Heart left ventricle (tissue), 16 donors: ENCODE measurements around the gene MAPK8IP3. TPM values are rescaled to one million over a fixed set of nuclear protein-coding genes. Genes with fewer than 3 reads are reported as not detected.
A peak's percentile ranks its signal among the peaks of the same experiment; 100 is the strongest.

Experiments used
- ATAC-seq, 4 donors: fragments of 200-7000 bp; cut with Tn5 transposase; one replicate each; pipeline ENCODE4 v1.9.1; 2020 to 2022; ENCODE audit warnings: moderate library complexity in 4 of 4, mild to moderate bottlenecking in 3 of 4, moderate number of reproducible peaks in 1 of 4
- DNase-seq, 5 donors: peaks; one replicate each; pipeline ENCODE4 v3.0.0-alpha.2; 2020
- H3K27ac ChIP-seq, 12 donors: fragments of 200-600 bp; sonication (generic) in 4 of 12; one replicate each; pipeline versions ENCODE4 v1.5.0 to v1.8.0; 2016 to 2022; ENCODE audit warnings: mild to moderate bottlenecking in 2 of 12
- H3K27me3 ChIP-seq, 9 donors: fragments of 200-600 bp; sonication (generic) in 2 of 9; one replicate each; pipeline versions ENCODE4 v1.5.1 to v1.8.0; 2016 to 2022; ENCODE audit warnings: mild to moderate bottlenecking in 3 of 9
- H3K36me3 ChIP-seq, 9 donors: fragments of 200-600 bp; sonication (generic) in 2 of 9; one replicate each; pipeline versions ENCODE4 v1.5.0 to v1.8.0; 2018 to 2022; ENCODE audit warnings: mild to moderate bottlenecking in 2 of 9
- H3K4me1 ChIP-seq, 12 donors: fragments of 200-600 bp; sonication (generic) in 4 of 12; one replicate each; pipeline versions ENCODE4 v1.5.0 to v1.8.0; 2016 to 2022; ENCODE audit warnings: mild to moderate bottlenecking in 3 of 12
- H3K4me3 ChIP-seq, 12 donors: fragments of 200-600 bp; sonication (generic) in 4 of 12; one replicate each; pipeline versions ENCODE4 v1.5.0 to v1.8.0; 2017 to 2022; ENCODE audit warnings: mild to moderate bottlenecking in 9 of 12, moderate library complexity in 4 of 12
- H3K9me3 ChIP-seq, 12 donors: fragments of 200-600 bp; sonication (generic) in 4 of 12; one replicate each; pipeline versions ENCODE4 v1.5.0 to v1.8.0; 2016 to 2022; ENCODE audit warnings: mild to moderate bottlenecking in 1 of 12
- POLR2A ChIP-seq, 2 donors: fragments of 450-650 bp; IDR thresholded peaks; one replicate each; pipeline ENCODE4 v1.6.1; 2017; ENCODE audit warnings: antibody characterized with exemption in 2 of 2, mild to moderate bottlenecking in 2 of 2, moderate library complexity in 2 of 2
- WGBS, 4 donors: extraction: QIAGEN DNeasy Blood & Tissue Kit in 2 of 4; methylation state at CpG; one replicate each; pipeline versions ENCODE4 v1.1.5 to v1.1.7; 2013 to 2018; 5-methylcytosine and 5-hydroxymethylcytosine counted together
- intact Hi-C, 10 donors: fragments of 100-400 bp; cut with DNase I; formaldehyde crosslinking; loops; one replicate each; pipeline versions ENCODE4 v1.11.1 to v1.14.2; 2022
- polyA plus RNA-seq, 2 donors: library from polyadenylated mRNA; stranded (reverse); fragments of 200-250 nt; gene quantifications; one replicate each; pipeline ENCODE4 v1.2.3, GENCODE V29; 2013
- total RNA-seq, 9 donors: library from RNA; depleted of rRNA in 2 of 9; stranded (reverse); fragments of >200 nt in 2 of 9; fragmentation: NEBNext Ultra II Directional in 3 of 9; extraction: Animal tissue kit (Norgen Biotek cat#: 25700) in 3 of 9; gene quantifications; one replicate each; pipeline versions ENCODE4 v1.1.0 to v1.2.4, GENCODE V29; 2016 to 2023
- TF ChIP-seq, protein P1 (sequence below), 12 donors: fragments of 200-600 bp; sonication (generic) in 4 of 12; IDR thresholded peaks; one replicate each; pipeline versions ENCODE4 v1.5.0 to v1.8.0; 2018 to 2022; ENCODE audit warnings: antibody characterized with exemption in 12 of 12, mild to moderate bottlenecking in 5 of 12
- donor health status: ischemic (EF 13 %, LVEDD 7.1; RV severe dilation, severe dysfunction).
- donor health status: healthy with polysubstance abuse.
- donor health status: DM: no; HTN: yes; CAD: no.
- donor health status: DM: no; HTN: no; CAD: no.
- donor health status: ischemic (EF 25% LVEDD 6.9; RV normal size, moderate dysfunction).
- donor health status: ischemic (EF 25% LVEDD 5.7; RV mildly dilated, moderate dysfunction).
- donor health status: healthy.
- donor health status: DM: yes; HTN: yes; CAD: no.
- donor health status: ischemic (EF 35%, LVEDD 5.7; RV mildly dilated, moderate dysfunction).
- donor health status: nonischemic (EF 11% LVEDD 7.7; RV severe dilation, severe dysfunction).
- donor health status: DM: yes; HTN: yes; CAD: no.
- donor health status: PGD.
- donor health status: ischemic (EF 29% LVEDD 5.4; RV normal size, mild dysfunction).
- donor health status: nonischemic (EF 23%, LVEDD 6.1; RV moderate dilation, normal function).

Gene MAPK8IP3
- total and polyA plus RNA-seq, 11 donors, result 29.5 to 71.3 (median 63.1) TPM

DNA sequence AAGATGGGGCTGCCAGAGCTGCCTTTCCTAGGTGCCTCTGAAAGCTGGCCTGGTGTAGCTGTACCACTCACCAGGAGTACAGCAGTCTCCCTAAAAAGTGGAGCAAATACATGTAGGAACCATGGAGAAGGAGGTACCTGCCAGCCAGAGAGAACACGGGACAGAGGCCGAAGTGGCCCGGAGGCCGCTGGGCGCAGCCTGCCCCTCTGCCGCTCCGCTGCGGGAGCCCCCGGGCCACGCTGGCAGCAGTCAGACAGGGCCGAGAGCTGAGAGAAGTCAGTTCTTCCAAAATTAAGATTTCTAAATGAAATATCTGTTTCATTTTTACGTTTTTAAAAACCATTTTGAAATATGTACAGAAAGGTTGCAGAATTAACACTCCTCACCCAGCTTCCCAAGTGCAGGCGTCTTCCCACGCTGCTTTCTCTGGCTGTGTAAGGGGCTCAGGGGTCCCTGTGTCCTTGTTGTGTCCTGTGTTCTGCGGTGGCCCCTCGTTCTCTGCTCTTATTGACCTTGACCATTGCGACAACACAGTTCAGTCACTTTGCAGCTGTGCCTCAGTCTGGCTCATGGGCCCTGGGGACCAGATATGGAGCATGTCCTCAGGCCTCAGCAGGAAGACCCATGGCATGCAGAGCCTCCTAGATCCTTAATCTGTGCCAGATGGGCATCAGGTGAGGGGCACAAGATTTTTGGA is 5.0 kb downstream of the MAPK8IP3 start:
- peaks cover 0 to 60% (median 46%) of the 10 kb centered on the region in 12 donors for H3K4me1 ChIP-seq
- WGBS, 4 donors, result 84 to 90% (median 88%) methylated on average over 17 of the region's 17 CpGs

GRCh38 chr16:1712791-1713261 is 6.8 kb downstream of the MAPK8IP3 start:
- no peaks in the 10 kb centered on the region for H3K9me3 ChIP-seq
- H3K4me3 ChIP-seq, result peak overlapping the region in 1 of 12 donors; percentile 5
- peak overlapping the region in 2 of 12 donors; percentile 3 to 37 for H3K27ac ChIP-seq
- H3K4me1 ChIP-seq, result peaks cover 0 to 53% (median 36%) of the 10 kb centered on the region in 12 donors
- TF ChIP-seq, protein P1, sequence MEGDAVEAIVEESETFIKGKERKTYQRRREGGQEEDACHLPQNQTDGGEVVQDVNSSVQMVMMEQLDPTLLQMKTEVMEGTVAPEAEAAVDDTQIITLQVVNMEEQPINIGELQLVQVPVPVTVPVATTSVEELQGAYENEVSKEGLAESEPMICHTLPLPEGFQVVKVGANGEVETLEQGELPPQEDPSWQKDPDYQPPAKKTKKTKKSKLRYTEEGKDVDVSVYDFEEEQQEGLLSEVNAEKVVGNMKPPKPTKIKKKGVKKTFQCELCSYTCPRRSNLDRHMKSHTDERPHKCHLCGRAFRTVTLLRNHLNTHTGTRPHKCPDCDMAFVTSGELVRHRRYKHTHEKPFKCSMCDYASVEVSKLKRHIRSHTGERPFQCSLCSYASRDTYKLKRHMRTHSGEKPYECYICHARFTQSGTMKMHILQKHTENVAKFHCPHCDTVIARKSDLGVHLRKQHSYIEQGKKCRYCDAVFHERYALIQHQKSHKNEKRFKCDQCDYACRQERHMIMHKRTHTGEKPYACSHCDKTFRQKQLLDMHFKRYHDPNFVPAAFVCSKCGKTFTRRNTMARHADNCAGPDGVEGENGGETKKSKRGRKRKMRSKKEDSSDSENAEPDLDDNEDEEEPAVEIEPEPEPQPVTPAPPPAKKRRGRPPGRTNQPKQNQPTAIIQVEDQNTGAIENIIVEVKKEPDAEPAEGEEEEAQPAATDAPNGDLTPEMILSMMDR (IDR thresholded peaks at IDR 0.05), result no peak
- TF ChIP-seq POLR2A (IDR thresholded peaks at IDR 0.05), result no peak
- H3K27me3 ChIP-seq, result no peaks in the 10 kb centered on the region
- no peak for DNase-seq
- 45 to 61% (median 52%) methylated on average over 12 to 14 of the region's 14 CpGs for WGBS, 4 donors
- intact Hi-C loops, result no loop called here
- H3K36me3 ChIP-seq, result peaks cover 0 to 5% (median 0%) of the 10 kb centered on the region in 9 donors
- peak in 1 of 4 donors; percentile 16 for ATAC-seq

More for the DNA sequence above, 5.0 kb downstream of the MAPK8IP3 start:
- Histone ChIP-seq H3K4me3 (no peak overlapping the region), H3K9me3 (no peaks in the 10 kb centered on the region), H3K27ac (no peak overlapping the region), H3K36me3 (peaks cover 0 to 4% (median 0%) of the 10 kb centered on the region in 9 donors), H3K27me3 (no peaks in the 10 kb centered on the region)
- DNase-seq (no peak), ATAC-seq (no peak)
- intact Hi-C loops, result no loop called here
- TF ChIP-seq, protein P1 (IDR thresholded peaks at IDR 0.05), result no peak
- no peak for TF ChIP-seq POLR2A (IDR thresholded peaks at IDR 0.05)

DNA sequence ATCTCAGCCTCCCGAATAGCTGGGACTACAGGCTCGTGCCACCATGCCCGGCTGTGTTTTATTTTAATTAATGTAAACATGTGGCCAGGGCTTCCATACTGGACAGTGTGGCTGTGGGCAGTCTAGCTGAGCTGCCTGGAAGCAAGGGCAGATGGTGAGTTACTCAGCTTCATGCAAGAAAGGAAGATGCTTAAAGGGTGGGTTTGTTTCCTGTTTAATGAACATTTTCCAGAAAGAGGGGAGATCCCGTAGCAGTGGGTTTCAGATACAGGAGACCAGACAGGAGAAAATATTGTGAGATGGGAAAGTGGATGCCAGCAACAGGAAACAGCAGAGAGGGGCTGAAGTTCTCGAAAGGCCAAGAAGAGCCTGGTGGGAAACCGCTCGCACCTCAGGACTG is 7.3 kb downstream of the MAPK8IP3 start:
- H3K27ac ChIP-seq, result peak overlapping the region in 2 of 12 donors; percentile 3 to 37
- no peak overlapping the region for H3K4me3 ChIP-seq
- TF ChIP-seq, protein P1 (IDR thresholded peaks at IDR 0.05), result no peak
- TF ChIP-seq POLR2A (IDR thresholded peaks at IDR 0.05), result no peak
- 71 to 77% (median 76%) methylated on average over 7 of the region's 7 CpGs for WGBS, 4 donors
- intact Hi-C loops, result no loop called here
- no peaks in the 10 kb centered on the region for H3K27me3 ChIP-seq
- H3K4me1 ChIP-seq, result peaks cover 0 to 48% (median 31%) of the 10 kb centered on the region in 12 donors
- DNase-seq (no peak), ATAC-seq (no peak)
- H3K9me3 ChIP-seq, result no peaks in the 10 kb centered on the region
- peaks cover 0 to 5% (median 0%) of the 10 kb centered on the region in 9 donors for H3K36me3 ChIP-seq

- ATAC-seq, result no peak
- Histone ChIP-seq H3K27me3 (no peaks in the 10 kb centered on the region), H3K4me3 (no peak overlapping the region), H3K4me1 (peaks cover 0 to 45% (median 29%) of the 10 kb centered on the region in 12 donors), H3K36me3 (peaks cover 0 to 5% (median 0%) of the 10 kb centered on the region in 9 donors), H3K27ac (no peak overlapping the region), H3K9me3 (no peaks in the 10 kb centered on the region)
- TF ChIP-seq POLR2A (IDR thresholded peaks at IDR 0.05), result no peak
- TF ChIP-seq, protein P1 (IDR thresholded peaks at IDR 0.05), result no peak
- 78 to 90% (median 87%) methylated on average over 14 of the region's 14 CpGs for WGBS, 4 donors
- DNase-seq, result no peak
- intact Hi-C loops, result no loop called here
Observed at GRCh38 chr16:1713933-1714332, 7.9 kb downstream of the MAPK8IP3 start.
